Thyroid gland (tissue), 4 donors: ENCODE results near the gene RORB.

Source experiments
- CTCF ChIP-seq, 6 experiments: fragments of 200-600 bp in 3 of 6; fragments of 450-650 bp in 3 of 6; sonication (generic) in 3 of 6; IDR thresholded peaks; one replicate each; pipeline ENCODE4 v1.5.1; 2016 to 2019; ENCODE audit warnings: antibody characterized with exemption in 6 of 6, mild to moderate bottlenecking in 2 of 6, inconsistent platforms in 1 of 6, moderate library complexity in 1 of 6
- POLR2A ChIP-seq, 2 donors: fragments of 450-650 bp; IDR thresholded peaks; one replicate each; pipeline ENCODE4 v1.6.1; 2017; ENCODE audit warnings: antibody characterized with exemption in 2 of 2, mild to moderate bottlenecking in 2 of 2, moderate library complexity in 1 of 2

GRCh38 chr9:74691058-74691457 is 193.9 kb downstream of the RORB start:
- no peak for TF ChIP-seq POLR2A (IDR thresholded peaks at IDR 0.05)
- no peak for TF ChIP-seq CTCF (IDR thresholded peaks at IDR 0.05)
